Stomach (tissue), 4 donors: ENCODE measurements around the gene ZBTB42.

Experiments
- EP300 ChIP-seq: sonication (generic); formaldehyde crosslinking; IDR thresholded peaks from one replicate; pipeline ENCODE4 v1.6.1; 2017; ENCODE audit warnings: antibody characterized with exemption
- POLR2AphosphoS5 ChIP-seq, 3 donors: sonication (generic); formaldehyde crosslinking; IDR thresholded peaks; one replicate each; pipeline ENCODE4 v1.6.1; 2016; ENCODE audit warnings: antibody characterized with exemption in 3 of 3
- TF ChIP-seq, protein P1 (sequence below), 7 experiments: fragments of 450-650 bp in 4 of 7; fragments of 200-600 bp in 3 of 7; sonication (generic) in 3 of 7; IDR thresholded peaks; one replicate each; pipeline ENCODE4 v1.5.1; 2016 to 2019; ENCODE audit warnings: antibody characterized with exemption in 7 of 7, control low read depth in 2 of 7, mild to moderate bottlenecking in 1 of 7

- TF ChIP-seq POLR2AphosphoS5 (IDR thresholded peaks at IDR 0.05): peak in 1 of 3 donors; percentile 5
- TF ChIP-seq, protein P1, sequence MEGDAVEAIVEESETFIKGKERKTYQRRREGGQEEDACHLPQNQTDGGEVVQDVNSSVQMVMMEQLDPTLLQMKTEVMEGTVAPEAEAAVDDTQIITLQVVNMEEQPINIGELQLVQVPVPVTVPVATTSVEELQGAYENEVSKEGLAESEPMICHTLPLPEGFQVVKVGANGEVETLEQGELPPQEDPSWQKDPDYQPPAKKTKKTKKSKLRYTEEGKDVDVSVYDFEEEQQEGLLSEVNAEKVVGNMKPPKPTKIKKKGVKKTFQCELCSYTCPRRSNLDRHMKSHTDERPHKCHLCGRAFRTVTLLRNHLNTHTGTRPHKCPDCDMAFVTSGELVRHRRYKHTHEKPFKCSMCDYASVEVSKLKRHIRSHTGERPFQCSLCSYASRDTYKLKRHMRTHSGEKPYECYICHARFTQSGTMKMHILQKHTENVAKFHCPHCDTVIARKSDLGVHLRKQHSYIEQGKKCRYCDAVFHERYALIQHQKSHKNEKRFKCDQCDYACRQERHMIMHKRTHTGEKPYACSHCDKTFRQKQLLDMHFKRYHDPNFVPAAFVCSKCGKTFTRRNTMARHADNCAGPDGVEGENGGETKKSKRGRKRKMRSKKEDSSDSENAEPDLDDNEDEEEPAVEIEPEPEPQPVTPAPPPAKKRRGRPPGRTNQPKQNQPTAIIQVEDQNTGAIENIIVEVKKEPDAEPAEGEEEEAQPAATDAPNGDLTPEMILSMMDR (IDR thresholded peaks at IDR 0.05): no peak
- no peak for TF ChIP-seq EP300
These were observed 45.3 kb upstream of the ZBTB42 start for GRCh38 chr14:104755621-104756020.
